Measurements from ENCODE around the gene PRSS8. TPM values are rescaled to one million over a fixed set of nuclear protein-coding genes. Genes with fewer than 3 reads are reported as not detected.
"Not testable (repeated sequence)": the region's sequence is repeated elsewhere in the genome, so short reads cannot be mapped to it uniquely, and the experiment has no call there.

The PRSS8 gene
- total RNA-seq, 2 experiments from 2014 or later, result not detected

DNA sequence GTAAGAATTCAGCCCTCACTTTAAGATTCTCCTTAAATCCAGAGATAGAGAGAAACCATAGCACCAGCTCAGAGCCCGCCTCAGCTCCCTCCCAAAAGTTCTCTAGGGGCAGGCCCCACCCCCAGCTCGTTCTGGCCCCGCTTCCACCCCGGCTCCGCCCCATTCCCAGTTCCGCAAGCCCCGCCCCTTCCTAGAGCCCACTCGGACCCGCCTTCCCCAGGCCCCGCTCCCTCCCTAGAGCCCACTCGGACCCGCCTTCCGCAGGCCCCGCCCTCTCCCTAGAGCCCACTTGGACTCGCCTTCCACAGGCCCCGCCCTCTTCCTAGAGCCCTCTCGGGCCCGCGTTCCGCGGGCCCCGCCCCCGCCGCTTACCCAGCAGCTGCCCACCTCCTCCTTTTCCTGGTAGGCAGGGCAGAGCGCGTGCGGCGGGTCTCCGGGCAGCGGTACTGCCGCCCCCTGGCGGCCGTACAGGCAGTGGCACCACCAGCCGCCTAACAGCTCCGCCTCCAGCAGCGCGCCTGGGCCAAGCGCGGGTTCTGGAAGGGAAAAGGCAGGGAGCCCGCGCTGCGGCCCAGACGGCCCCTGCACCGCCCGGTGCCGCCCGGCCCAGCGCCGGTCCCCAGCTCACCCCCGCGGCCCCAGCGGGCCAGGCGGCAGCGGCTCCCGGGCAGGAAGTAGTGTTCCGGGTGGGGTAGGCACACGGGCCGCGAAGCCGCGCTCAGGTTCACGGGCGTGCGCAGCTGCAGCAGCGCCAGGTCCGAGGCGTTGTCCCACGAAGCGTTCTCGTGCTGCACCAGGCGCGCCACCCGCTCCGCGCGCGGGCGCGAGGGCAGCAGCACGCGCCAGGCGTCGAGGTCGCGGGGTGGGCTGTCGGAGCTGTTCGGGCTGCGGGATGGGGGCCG lies 6.8 kb upstream of the PRSS8 start:
- H3K27ac Mint-ChIP-seq, result peak overlapping the region; percentile 84
- no peaks in the 10 kb centered on the region for H3K36me3 Mint-ChIP-seq (ENCODE audit: low read depth)
- intact Hi-C loops (cut with micrococcal nuclease), result loop anchor here (1.0 to 2.0 kb wide), 11 partner anchors 25 to 317 kb away; partner anchors contain the start of genes ARMC5, HSD3B7, KAT8 and SETD1A
- H3K4me1 Mint-ChIP-seq (ENCODE audit: low read depth), result peaks cover 12% of the 10 kb centered on the region
- DNase-seq, result peak; percentile 99
- CTCF ChIA-PET, result interaction anchor here (0.6 to 3.1 kb wide), 34 partner anchors 8 to 682 kb away, joined by 3 to 29 read pairs (median 4); partner anchors contain the start of genes BCKDK, HSD3B7, KAT8 and PYCARD
- H3K9me3 Mint-ChIP-seq, result no peaks in the 10 kb centered on the region
- H3K4me3 Mint-ChIP-seq, result peak overlapping the region; percentile 64
- H3K27me3 Mint-ChIP-seq (ENCODE audit: low read depth), result no peaks in the 10 kb centered on the region

DNA sequence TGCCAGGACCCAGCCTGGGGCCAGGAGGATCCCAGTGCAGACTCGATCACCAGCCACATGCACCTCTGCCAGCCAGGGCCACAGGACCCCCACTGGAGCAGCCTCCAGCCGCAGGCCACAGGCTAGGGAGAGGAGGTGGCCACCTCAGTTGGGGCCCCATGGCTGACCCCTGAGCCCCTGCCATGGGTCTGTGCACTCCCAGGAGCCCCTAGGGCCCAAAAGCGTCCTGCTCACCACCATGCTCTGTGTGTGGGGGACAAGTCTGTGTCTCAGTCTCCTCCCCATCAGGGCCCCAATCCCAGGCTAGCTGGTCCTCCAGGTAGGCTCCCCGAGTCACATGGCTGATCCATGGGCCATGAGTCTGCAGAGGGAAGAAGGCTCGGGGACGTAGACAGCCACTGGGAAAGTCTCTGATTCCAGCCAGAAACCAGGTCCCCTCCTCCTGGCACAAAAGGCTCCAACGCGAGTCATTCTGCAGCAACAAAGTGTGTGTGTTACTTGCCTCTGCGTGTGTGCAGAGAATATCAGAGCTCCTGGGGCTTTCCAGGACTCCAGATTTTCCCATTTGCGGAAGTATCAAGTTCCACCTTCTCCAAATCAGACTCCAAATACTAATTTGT lies 6.1 kb upstream of the PRSS8 start:
- no peak for DNase-seq
- Mint-ChIP-seq H3K4me1 (ENCODE audit: low read depth) (peaks cover 12% of the 10 kb centered on the region), H3K27ac (peak overlapping the region; percentile 84), H3K4me3 (peak overlapping the region; percentile 64), H3K9me3 (no peaks in the 10 kb centered on the region), H3K36me3 (ENCODE audit: low read depth) (no peaks in the 10 kb centered on the region), H3K27me3 (ENCODE audit: low read depth) (no peaks in the 10 kb centered on the region)
- CTCF ChIA-PET, result interaction anchor here (0.6 to 3.1 kb wide), 32 partner anchors 9 to 682 kb away, joined by 3 to 29 read pairs (median 4); partner anchors contain the start of genes BCKDK, HSD3B7, KAT8 and PYCARD
- intact Hi-C loops (cut with micrococcal nuclease), result loop anchor here (1.0 to 2.0 kb wide), 11 partner anchors 24 to 318 kb away; partner anchors contain the start of genes ARMC5, HSD3B7, KAT8 and SETD1A

DNA sequence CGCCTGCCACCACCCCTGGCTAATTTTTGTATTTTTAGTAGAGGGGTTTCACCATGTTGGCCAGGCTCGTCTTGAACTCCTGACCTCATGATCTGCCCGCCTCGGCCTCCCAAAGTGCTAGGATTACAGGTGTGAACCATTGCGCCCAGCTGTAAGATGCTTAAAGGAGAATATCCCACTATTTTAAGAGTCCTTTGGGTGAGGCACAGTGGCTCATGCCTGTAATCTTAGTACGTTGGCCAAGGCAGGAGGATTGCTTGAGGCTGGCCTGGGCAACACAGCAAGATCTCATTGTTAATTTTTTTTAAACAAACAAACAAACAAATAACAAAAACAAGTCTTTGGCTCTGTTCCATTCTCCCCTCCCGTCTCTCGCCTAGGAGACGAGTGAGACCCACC lies 5.5 kb upstream of the PRSS8 start:
- intact Hi-C loops (cut with micrococcal nuclease); H3K36me3 Mint-ChIP-seq (ENCODE audit: low read depth); H3K27me3 Mint-ChIP-seq (ENCODE audit: low read depth); H3K4me3 Mint-ChIP-seq; DNase-seq; H3K9me3 Mint-ChIP-seq; H3K27ac Mint-ChIP-seq: not testable (repeated sequence)
- peaks cover 12% of the 10 kb centered on the region for H3K4me1 Mint-ChIP-seq (ENCODE audit: low read depth)
- CTCF ChIA-PET, result interaction anchor here (0.6 kb wide), 1 partner anchor 13 kb away, joined by 3 read pairs; no protein-coding TSS in a partner anchor

GRCh38 chr16:31138621-31139578 lies 3.4 kb upstream of the PRSS8 start:
- no peaks in the 10 kb centered on the region for H3K27me3 Mint-ChIP-seq (ENCODE audit: low read depth)
- no peak for DNase-seq
- H3K27ac Mint-ChIP-seq, result no peak overlapping the region
- no peaks in the 10 kb centered on the region for H3K36me3 Mint-ChIP-seq (ENCODE audit: low read depth)
- peaks cover 12% of the 10 kb centered on the region for H3K4me1 Mint-ChIP-seq (ENCODE audit: low read depth)
- no peaks in the 10 kb centered on the region for H3K9me3 Mint-ChIP-seq
- H3K4me3 Mint-ChIP-seq, result no peak overlapping the region
- intact Hi-C loops (cut with micrococcal nuclease), result no loop called here
- CTCF ChIA-PET, result no interaction called here

DNA sequence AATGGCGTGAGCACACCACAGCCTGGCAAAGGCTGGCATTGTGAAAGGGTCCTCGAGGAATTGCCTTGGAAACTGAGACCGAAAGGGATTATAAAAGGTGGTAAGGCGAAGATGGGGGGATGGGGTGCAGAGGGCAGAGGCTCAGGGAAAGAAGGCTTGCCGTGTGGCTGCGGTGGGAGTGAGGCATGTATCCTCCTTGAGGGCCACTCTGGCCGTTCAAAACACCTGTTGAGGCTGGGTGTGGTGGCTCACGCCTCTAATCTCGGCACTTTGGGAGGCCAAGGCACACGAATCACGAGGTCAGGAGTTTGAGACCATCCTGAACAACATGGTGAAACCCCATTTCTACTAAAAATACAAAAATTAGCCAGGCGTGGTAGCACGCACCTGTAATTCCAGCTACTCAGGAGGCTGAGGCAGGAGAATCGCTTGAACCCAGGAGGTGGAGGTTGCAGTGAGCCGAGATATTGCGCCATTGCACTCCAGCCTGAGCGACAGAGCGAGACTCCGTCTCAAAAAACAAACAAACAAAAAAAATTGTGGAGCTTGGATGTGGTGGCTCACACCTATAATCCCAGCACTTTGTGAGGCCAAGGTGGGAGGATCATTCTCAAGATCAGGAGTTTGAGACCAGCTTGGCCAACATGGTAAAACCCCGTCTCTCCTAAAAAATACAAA lies 1.4 kb upstream of the PRSS8 start:
- intact Hi-C loops (cut with micrococcal nuclease); H3K4me3 Mint-ChIP-seq; DNase-seq; H3K27ac Mint-ChIP-seq; H3K9me3 Mint-ChIP-seq; H3K27me3 Mint-ChIP-seq (ENCODE audit: low read depth); H3K36me3 Mint-ChIP-seq (ENCODE audit: low read depth); H3K4me1 Mint-ChIP-seq (ENCODE audit: low read depth): not testable (repeated sequence)
- CTCF ChIA-PET, result interaction anchor here (0.5 to 0.6 kb wide), 2 partner anchors 185 to 325 kb away, joined by 3 to 5 read pairs; no protein-coding TSS in a partner anchor

DNA sequence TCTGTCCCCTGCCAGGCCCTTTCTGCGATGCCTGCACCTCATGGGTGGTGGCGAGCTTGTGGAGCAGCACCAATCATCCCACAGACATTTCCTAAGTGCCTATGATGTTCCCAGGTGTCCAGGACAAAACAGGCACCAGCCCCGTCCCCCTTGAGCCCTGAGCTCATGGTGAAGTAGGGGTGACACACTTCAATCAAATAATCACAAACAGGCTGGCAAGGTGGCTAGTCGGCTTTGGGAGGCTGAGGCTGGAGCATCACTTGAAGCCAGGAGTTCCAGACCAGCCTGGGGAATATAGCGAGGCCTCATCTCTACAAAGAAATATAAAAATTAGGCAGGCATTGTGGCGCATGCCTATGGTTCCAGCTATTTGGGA lies 748 bp upstream of the PRSS8 start:
- intact Hi-C loops (cut with micrococcal nuclease), result no loop called here

GRCh38 chr16:31134625-31135534 lies 647 bp downstream of the PRSS8 start:
- intact Hi-C loops (cut with micrococcal nuclease), result no loop called here
- Mint-ChIP-seq H3K27ac (no peak overlapping the region), H3K36me3 (ENCODE audit: low read depth) (peaks cover 3% of the 10 kb centered on the region), H3K27me3 (ENCODE audit: low read depth) (no peaks in the 10 kb centered on the region), H3K4me1 (ENCODE audit: low read depth) (no peaks in the 10 kb centered on the region), H3K4me3 (no peak overlapping the region), H3K9me3 (no peaks in the 10 kb centered on the region)
- DNase-seq, result no peak
- CTCF ChIA-PET, result no interaction called here

More for the DNA sequence above, 748 bp upstream of the PRSS8 start:
- H3K27ac Mint-ChIP-seq, result no peak overlapping the region
- H3K4me1 Mint-ChIP-seq (ENCODE audit: low read depth), result no peaks in the 10 kb centered on the region
- H3K4me3 Mint-ChIP-seq, result no peak overlapping the region
- DNase-seq, result no peak
- H3K36me3 Mint-ChIP-seq (ENCODE audit: low read depth), result no peaks in the 10 kb centered on the region
- no peaks in the 10 kb centered on the region for H3K27me3 Mint-ChIP-seq (ENCODE audit: low read depth)
- H3K9me3 Mint-ChIP-seq, result no peaks in the 10 kb centered on the region
- CTCF ChIA-PET, result interaction anchor here (0.5 to 0.6 kb wide), 2 partner anchors 185 to 325 kb away, joined by 3 to 5 read pairs; no protein-coding TSS in a partner anchor

GRCh38 chr16:31134091-31134571 lies 1.4 kb downstream of the PRSS8 start:
- Mint-ChIP-seq H3K27me3 (ENCODE audit: low read depth) (no peaks in the 10 kb centered on the region), H3K9me3 (no peaks in the 10 kb centered on the region), H3K27ac (no peak overlapping the region), H3K4me1 (ENCODE audit: low read depth) (no peaks in the 10 kb centered on the region), H3K4me3 (no peak overlapping the region), H3K36me3 (ENCODE audit: low read depth) (peaks cover 5% of the 10 kb centered on the region)
- CTCF ChIA-PET, result no interaction called here
- intact Hi-C loops (cut with micrococcal nuclease), result no loop called here
- DNase-seq, result no peak

DNA sequence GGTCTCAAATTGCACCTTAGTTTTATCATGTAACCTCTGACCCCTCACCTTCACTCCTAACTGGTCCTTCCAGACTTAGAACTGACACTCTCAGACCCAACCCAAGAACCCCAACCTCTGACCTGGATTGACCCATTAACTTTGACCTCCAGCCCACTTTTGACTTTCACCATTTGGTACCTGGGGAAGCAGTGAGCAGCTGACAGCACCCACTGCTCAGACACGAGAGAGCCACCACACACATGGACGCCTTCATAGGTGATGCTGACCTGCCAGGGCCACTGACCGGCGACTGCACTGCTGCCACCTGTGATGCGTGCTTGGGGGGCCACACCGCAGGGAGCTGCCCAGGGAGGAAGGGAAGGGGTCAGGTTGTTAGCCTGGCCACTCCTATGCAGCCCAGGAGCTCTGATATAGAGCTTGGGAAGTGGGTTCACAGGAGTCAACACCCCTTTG lies 2.5 kb downstream of the PRSS8 start:
- intact Hi-C loops (cut with micrococcal nuclease), result no loop called here
- Mint-ChIP-seq H3K27me3 (ENCODE audit: low read depth) (no peaks in the 10 kb centered on the region), H3K4me3 (no peak overlapping the region), H3K27ac (no peak overlapping the region), H3K4me1 (ENCODE audit: low read depth) (peaks cover 3% of the 10 kb centered on the region), H3K36me3 (ENCODE audit: low read depth) (peaks cover 5% of the 10 kb centered on the region), H3K9me3 (no peaks in the 10 kb centered on the region)
- CTCF ChIA-PET, result no interaction called here
- no peak for DNase-seq

DNA sequence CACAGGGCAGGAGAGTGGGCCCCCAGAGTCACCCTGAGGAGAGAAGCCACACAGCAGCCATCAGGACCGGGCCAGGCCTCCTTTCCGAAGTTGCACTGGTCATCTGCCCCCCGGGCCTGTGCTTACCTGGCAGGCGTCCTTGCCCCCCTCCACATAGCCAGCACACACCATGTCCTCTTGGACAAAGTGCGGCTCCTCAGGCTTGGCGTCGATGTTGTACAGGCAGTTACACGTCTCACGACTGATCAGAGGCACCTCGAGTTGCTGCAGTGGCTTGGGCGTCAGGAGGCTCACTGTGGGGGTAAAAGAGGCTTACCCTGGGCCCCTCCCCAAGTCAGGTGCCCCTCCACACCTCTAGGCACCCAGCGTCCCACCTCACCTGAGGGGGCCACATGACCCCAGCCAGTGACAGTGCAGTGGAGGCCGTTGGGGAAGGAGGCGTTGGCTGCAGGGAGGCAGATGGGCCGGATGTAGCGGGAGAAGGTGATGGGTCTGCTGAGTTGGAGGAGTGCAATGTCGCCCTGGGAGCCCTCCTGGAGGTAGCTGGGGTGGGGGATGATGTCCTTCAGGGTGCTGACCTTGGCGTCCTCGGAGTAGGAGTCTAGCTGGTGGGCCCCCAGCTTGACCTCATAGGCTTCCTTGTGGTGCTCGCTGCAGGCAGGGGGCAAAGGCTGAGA lies 3.1 kb downstream of the PRSS8 start:
- Mint-ChIP-seq H3K27ac (no peak overlapping the region), H3K36me3 (ENCODE audit: low read depth) (peaks cover 9% of the 10 kb centered on the region), H3K27me3 (ENCODE audit: low read depth) (no peaks in the 10 kb centered on the region), H3K4me3 (no peak overlapping the region), H3K4me1 (ENCODE audit: low read depth) (peaks cover 3% of the 10 kb centered on the region), H3K9me3 (no peaks in the 10 kb centered on the region)
- intact Hi-C loops (cut with micrococcal nuclease), result no loop called here
- DNase-seq, result no peak
- CTCF ChIA-PET, result no interaction called here
